Activated effector memory CD4-positive, alpha-beta T cell treated with anti-CD3 and anti-CD28 coated beads, Interleukin-2, amount 50 U/mL, for 16 hours (primary cell): ENCODE measurements around the gene IGF2.
"Not testable (repeated sequence)": the region's sequence is repeated elsewhere in the genome, so short reads cannot be mapped to it uniquely, and the experiment has no call there.

Experiments used
- DNase-seq: peaks from one replicate; pipeline ENCODE4 v3.0.0-alpha.2; 2020

The IGF2 gene

GRCh38 chr11:2136209-2136951 lies 2.8 kb downstream of the IGF2 start:
- DNase-seq: no peak

- DNase-seq: no peak
Observed at GRCh38 chr11:2135648-2136201, 3.5 kb downstream of the IGF2 start.

- no peak for DNase-seq
Observed at GRCh38 chr11:2135018-2135569, 4.1 kb downstream of the IGF2 start.

GRCh38 chr11:2134022-2135010 lies 4.9 kb downstream of the IGF2 start:
- DNase-seq: no peak

- no peak for DNase-seq
Observed at GRCh38 chr11:2133241-2134021, 5.8 kb downstream of the IGF2 start.

- DNase-seq: no peak
Observed at GRCh38 chr11:2132874-2133240, 6.3 kb downstream of the IGF2 start.

GRCh38 chr11:2132246-2132645 lies 6.9 kb downstream of the IGF2 start:
- DNase-seq: no peak

- DNase-seq: no peak
Observed at GRCh38 chr11:2131371-2132236, 7.6 kb downstream of the IGF2 start.

GRCh38 chr11:2130881-2131352 lies 8.3 kb downstream of the IGF2 start:
- DNase-seq: no peak

- DNase-seq: no peak
Observed at GRCh38 chr11:2129699-2130366, 9.4 kb downstream of the IGF2 start.

- DNase-seq: no peak
Observed at GRCh38 chr11:2129308-2129698, 9.9 kb downstream of the IGF2 start.

GRCh38 chr11:2128511-2129307 lies 10.5 kb downstream of the IGF2 start:
- no peak for DNase-seq

- no peak for DNase-seq
Observed at GRCh38 chr11:2128130-2128510, 11.1 kb downstream of the IGF2 start.

GRCh38 chr11:2127482-2128129 lies 11.6 kb downstream of the IGF2 start:
- no peak for DNase-seq

- DNase-seq: no peak
Observed at GRCh38 chr11:2126520-2127085, 12.6 kb downstream of the IGF2 start.

- DNase-seq: not testable (repeated sequence)
Observed at GRCh38 chr11:2124736-2125484, 14.3 kb downstream of the IGF2 start.

GRCh38 chr11:2123628-2123960 lies 15.6 kb downstream of the IGF2 start:
- no peak for DNase-seq

GRCh38 chr11:2122907-2123627 lies 16.1 kb downstream of the IGF2 start:
- DNase-seq: no peak
